ENCODE results near the gene KLHL24.
A peak's percentile ranks its signal among the peaks of the same experiment; 100 is the strongest.
"Not testable (repeated sequence)": the region's sequence is repeated elsewhere in the genome, so short reads cannot be mapped to it uniquely, and the experiment has no call there.

Gene KLHL24

DNA sequence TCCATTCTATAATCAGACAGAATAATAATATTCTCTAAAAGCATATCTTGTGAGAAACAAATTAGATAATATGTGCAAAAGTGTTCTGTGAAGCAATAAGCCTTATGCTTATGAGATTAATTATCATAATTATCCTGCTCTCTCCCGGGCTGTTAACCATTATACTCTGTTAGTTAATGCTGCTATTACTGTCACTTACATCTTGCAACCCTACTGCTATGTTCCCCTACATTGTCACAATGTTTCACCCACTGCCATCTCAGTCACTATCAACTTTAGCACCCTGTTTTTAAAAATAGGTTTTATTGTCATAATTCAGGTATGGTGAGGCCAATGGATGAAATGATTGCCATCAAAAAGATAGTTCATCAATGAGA, 15.2 kb upstream of the KLHL24 start:
- no peak for DNase-seq (ENCODE audit: low read depth)
- TF ChIP-seq, protein P1, sequence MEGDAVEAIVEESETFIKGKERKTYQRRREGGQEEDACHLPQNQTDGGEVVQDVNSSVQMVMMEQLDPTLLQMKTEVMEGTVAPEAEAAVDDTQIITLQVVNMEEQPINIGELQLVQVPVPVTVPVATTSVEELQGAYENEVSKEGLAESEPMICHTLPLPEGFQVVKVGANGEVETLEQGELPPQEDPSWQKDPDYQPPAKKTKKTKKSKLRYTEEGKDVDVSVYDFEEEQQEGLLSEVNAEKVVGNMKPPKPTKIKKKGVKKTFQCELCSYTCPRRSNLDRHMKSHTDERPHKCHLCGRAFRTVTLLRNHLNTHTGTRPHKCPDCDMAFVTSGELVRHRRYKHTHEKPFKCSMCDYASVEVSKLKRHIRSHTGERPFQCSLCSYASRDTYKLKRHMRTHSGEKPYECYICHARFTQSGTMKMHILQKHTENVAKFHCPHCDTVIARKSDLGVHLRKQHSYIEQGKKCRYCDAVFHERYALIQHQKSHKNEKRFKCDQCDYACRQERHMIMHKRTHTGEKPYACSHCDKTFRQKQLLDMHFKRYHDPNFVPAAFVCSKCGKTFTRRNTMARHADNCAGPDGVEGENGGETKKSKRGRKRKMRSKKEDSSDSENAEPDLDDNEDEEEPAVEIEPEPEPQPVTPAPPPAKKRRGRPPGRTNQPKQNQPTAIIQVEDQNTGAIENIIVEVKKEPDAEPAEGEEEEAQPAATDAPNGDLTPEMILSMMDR (IDR thresholded peaks at IDR 0.05; ENCODE audit: low read depth, low read length, missing control alignments), result no peak
- no peak overlapping the region for H3K4me3 ChIP-seq (ENCODE audit: low read depth, low read length)

- DNase-seq (ENCODE audit: low read depth); H3K4me3 ChIP-seq (ENCODE audit: low read depth, low read length): not testable (repeated sequence)
Measured at GRCh38 chr3:183622473-183622872, 12.9 kb upstream of the KLHL24 start.

- no peak for DNase-seq (ENCODE audit: low read depth)
- TF ChIP-seq, protein P1 (IDR thresholded peaks at IDR 0.05; ENCODE audit: low read depth, low read length, missing control alignments), result no peak
- H3K4me3 ChIP-seq (ENCODE audit: low read depth, low read length), result no peak overlapping the region
Measured at GRCh38 chr3:183626877-183627594, 8.4 kb upstream of the KLHL24 start.

DNA sequence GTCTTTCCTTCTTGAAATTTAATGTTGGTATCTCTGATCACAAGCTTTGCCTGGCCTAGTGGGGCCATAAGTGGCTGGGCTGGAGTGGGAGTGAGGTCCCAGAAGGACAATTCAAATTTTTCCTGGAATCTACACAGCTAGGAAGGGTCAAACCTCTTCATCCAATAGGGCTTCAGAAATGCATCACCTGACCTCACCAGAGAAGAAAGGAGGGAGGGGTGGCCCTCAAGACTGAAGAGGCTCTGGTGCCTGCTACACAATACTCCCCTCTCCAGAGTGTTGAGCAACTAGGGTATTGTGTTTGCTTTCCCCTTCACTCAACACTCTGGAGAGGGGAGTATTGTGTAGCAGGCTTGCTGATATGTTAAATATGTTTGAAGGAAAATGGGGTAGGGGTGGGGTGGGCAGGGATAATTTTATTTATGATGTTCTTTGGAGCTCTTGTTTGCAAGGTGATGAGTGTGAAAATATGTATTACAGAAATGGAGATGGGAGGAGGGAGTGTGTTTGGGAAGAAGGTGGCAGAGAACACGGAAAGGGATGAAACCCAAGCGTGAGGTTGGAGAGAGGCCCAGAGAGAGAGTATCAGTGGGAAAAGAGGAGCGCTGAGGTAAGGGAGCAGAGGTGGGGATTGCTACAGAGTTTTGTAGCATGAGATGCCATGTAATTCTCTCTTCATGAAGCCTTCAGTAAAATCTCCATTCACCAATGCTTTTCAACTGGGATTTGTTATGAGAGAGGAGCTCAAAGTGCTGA, 5.7 kb upstream of the KLHL24 start:
- DNase-seq (ENCODE audit: low read depth), result no peak
- H3K4me3 ChIP-seq (ENCODE audit: low read depth, low read length), result no peak overlapping the region
- TF ChIP-seq, protein P1 (IDR thresholded peaks at IDR 0.05; ENCODE audit: low read depth, low read length, missing control alignments), result no peak

- TF ChIP-seq, protein P1 (IDR thresholded peaks at IDR 0.05; ENCODE audit: low read depth, low read length, missing control alignments), result no peak
- DNase-seq (ENCODE audit: low read depth), result no peak
- no peak overlapping the region for H3K4me3 ChIP-seq (ENCODE audit: low read depth, low read length)
Measured at GRCh38 chr3:183631715-183632114, 3.7 kb upstream of the KLHL24 start.

DNA sequence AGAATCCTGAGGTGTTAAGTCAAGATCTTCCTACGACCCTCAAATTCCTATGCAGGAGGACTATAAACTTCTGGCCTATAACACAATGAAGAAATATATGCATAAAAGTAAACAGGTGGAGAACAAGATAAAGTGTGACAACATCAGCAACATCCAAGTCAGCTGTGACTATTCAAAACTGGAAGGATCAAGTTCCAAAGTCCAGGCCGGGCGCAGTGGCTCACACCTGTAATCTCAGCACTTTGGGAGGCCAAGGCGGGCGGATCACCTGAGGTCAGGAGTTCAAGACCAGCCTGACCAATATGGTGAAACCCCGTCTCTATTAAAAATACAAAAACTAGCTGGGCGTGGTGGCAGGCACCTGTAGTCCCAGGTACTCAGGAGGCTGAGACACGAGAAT, 2.7 kb upstream of the KLHL24 start:
- H3K4me3 ChIP-seq (ENCODE audit: low read depth, low read length); DNase-seq (ENCODE audit: low read depth): not testable (repeated sequence)

GRCh38 chr3:183634707-183635106, 716 bp upstream of the KLHL24 start:
- peak overlapping the region; percentile 67 for H3K4me3 ChIP-seq (ENCODE audit: low read depth, low read length)
- TF ChIP-seq, protein P1 (IDR thresholded peaks at IDR 0.05; ENCODE audit: low read depth, low read length, missing control alignments), result no peak
- DNase-seq (ENCODE audit: low read depth), result no peak

- TF ChIP-seq, protein P1 (IDR thresholded peaks at IDR 0.05; ENCODE audit: low read depth, low read length, missing control alignments), result no peak
- DNase-seq (ENCODE audit: low read depth), result no peak
- peak overlapping the region; percentile 67 for H3K4me3 ChIP-seq (ENCODE audit: low read depth, low read length)
Measured at GRCh38 chr3:183635107-183635430, 354 bp upstream of the KLHL24 start.

All from GM12864 (cell line).